Caco-2 (cell line): Measurements from ENCODE around the gene SSC4D. TPM values are rescaled to one million over a fixed set of nuclear protein-coding genes. Genes with fewer than 3 reads are reported as not detected.
"Not testable (repeated sequence)": the region's sequence is repeated elsewhere in the genome, so short reads cannot be mapped to it uniquely, and the experiment has no call there.

Experiments used
- BruUV-seq: library from RNA; stranded (reverse); fragments of 400-500 nt; replicated peaks from 2 replicates; lab custom pipeline; 2021; lab: Mats Ljungman, UMichigan
- CTCF ChIA-PET: fragments of 300-600 bp; sonication (Branson Sonifier 250); formaldehyde crosslinking; loops from one replicate; lab custom pipeline; 2022; ENCODE audit warnings: antibody characterized with exemption; lab: Charles Lee
- POLR2A ChIA-PET: fragments of 300-600 bp; sonication (Branson Sonifier 250); formaldehyde crosslinking; loops from one replicate; lab custom pipeline; 2022; ENCODE audit warnings: antibody characterized with exemption; lab: Charles Lee
- DNase-seq, 2 experiments: peaks; one replicate each; pipeline versions ENCODE4 v3.0.0 to v3.0.0-alpha.2; 2020 to 2022
- H3K27me3 ChIP-seq: replicated peaks from 2 replicates; pipeline ENCODE4 v1.6.0; 2011; ENCODE audit warnings: low read length; ENCODE audit not compliant: control insufficient read depth, insufficient read depth
- H3K36me3 ChIP-seq: 2 replicates; pipeline ENCODE4 v1.5.1; 2011; ENCODE audit warnings: low read length; ENCODE audit not compliant: control insufficient read depth, insufficient read depth
- H3K4me1 ChIP-seq: fragments of 250-450 bp; sonication (Bioruptor Pico); 2 replicates; pipeline ENCODE4 v1.5.1; 2020; ENCODE audit warnings: mild to moderate bottlenecking
- H3K4me3 ChIP-seq: 2 replicates; pipeline ENCODE4 v1.5.1; 2011; ENCODE audit warnings: low read depth, mild to moderate bottlenecking, control low read depth, low read length
- H3K9me3 ChIP-seq: fragments of 250-450 bp; sonication (Bioruptor Pico); 2 replicates; pipeline ENCODE4 v1.5.1; 2020; ENCODE audit warnings: mild to moderate bottlenecking, moderate library complexity
- H3K27ac Mint-ChIP-seq: one replicate; pipeline ENCODE4 v1.8.0; 2022; ENCODE audit warnings: mixed read lengths; ENCODE audit not compliant: unreplicated experiment
- H3K27me3 Mint-ChIP-seq: one replicate; pipeline ENCODE4 v1.8.0; 2022; ENCODE audit warnings: mixed read lengths; ENCODE audit not compliant: insufficient read depth, unreplicated experiment
- H3K36me3 Mint-ChIP-seq: one replicate; pipeline ENCODE4 v1.8.0; 2022; ENCODE audit warnings: mild to moderate bottlenecking, mixed read lengths; ENCODE audit not compliant: insufficient read depth, unreplicated experiment
- H3K4me1 Mint-ChIP-seq: one replicate; pipeline ENCODE4 v1.8.0; 2022; ENCODE audit warnings: low read depth, mixed read lengths; ENCODE audit not compliant: unreplicated experiment
- H3K4me3 Mint-ChIP-seq: one replicate; pipeline ENCODE4 v1.8.0; 2022; ENCODE audit warnings: mild to moderate bottlenecking, moderate library complexity, mixed read lengths; ENCODE audit not compliant: unreplicated experiment
- H3K9me3 Mint-ChIP-seq: one replicate; pipeline ENCODE4 v1.8.0; 2022; ENCODE audit warnings: mixed read lengths; ENCODE audit not compliant: unreplicated experiment
- intact Hi-C: fragments of 100-400 bp; cut with micrococcal nuclease; formaldehyde crosslinking; loops from one replicate; pipeline ENCODE4 v1.10.0; 2022; ENCODE audit not compliant: unreplicated experiment
- total RNA-seq: library from RNA; stranded (reverse); gene quantifications from 2 replicates; pipeline ENCODE4 v1.2.3, GENCODE V29; 2022
- TF ChIP-seq, protein P1 (sequence below), 2 experiments: fragments of 200-600 bp in 1 of 2; IDR thresholded peaks; 1 replicate in 1 of 2; 2 replicates in 1 of 2; pipeline versions ENCODE4 v1.5.1 to v1.8.0; 2011 to 2022; ENCODE audit warnings: antibody characterized with exemption in 1 of 2, control low read depth in 1 of 2, inconsistent platforms in 1 of 2, low read depth in 1 of 2, low read length in 1 of 2, mild to moderate bottlenecking in 1 of 2, moderate library complexity in 1 of 2; ENCODE audit not compliant: insufficient read depth in 1 of 2, severe bottlenecking in 1 of 2, unreplicated experiment in 1 of 2

SSC4D gene
- total RNA-seq, 1 experiment from 2014 or later, result 1.6 TPM

DNA sequence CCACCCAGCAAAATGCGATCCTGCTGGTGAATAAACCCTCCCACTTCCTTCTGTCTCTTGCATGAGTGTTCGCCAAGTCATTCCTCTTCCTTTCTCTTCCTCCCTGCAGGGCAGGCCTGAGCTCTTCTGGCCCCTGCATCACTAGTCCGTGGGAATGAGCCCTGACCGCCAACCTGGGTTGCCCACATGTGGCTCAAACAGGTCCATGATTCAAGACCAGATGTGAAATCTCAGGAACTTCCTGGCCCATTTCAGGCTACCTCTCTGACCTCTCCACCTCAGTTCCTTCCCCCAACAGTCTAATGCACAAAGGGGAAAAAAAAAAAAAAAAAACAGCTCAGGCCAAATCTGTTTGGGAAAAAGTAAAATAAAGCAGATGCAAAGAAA, 45.3 kb downstream of the SSC4D start:
- intact Hi-C loops, result loop anchor here (1.0 kb wide), 1 partner anchor 24 kb away; no protein-coding TSS in a partner anchor
- no peak overlapping the region for H3K4me3 Mint-ChIP-seq
- H3K4me1 Mint-ChIP-seq, result peaks cover 7% of the 10 kb centered on the region
- Histone ChIP-seq H3K4me1 (peaks cover 15% of the 10 kb centered on the region), H3K9me3 (no peaks in the 10 kb centered on the region), H3K36me3 (no peaks in the 10 kb centered on the region), H3K27me3 (no peaks in the 10 kb centered on the region), H3K4me3 (no peak overlapping the region)
- H3K9me3 Mint-ChIP-seq, result no peaks in the 10 kb centered on the region
- H3K27ac Mint-ChIP-seq, result peak overlapping the region; percentile 2
- ChIA-PET CTCF (interaction anchor here (0.7 kb wide), 1 partner anchor 906 kb away, joined by 3 read pairs; no protein-coding TSS in a partner anchor), POLR2A (interaction anchor here (0.6 kb wide), 2 partner anchors 46 to 293 kb away, joined by 4 to 9 read pairs; no protein-coding TSS in a partner anchor)
- peaks cover 4% of the 10 kb centered on the region for H3K36me3 Mint-ChIP-seq
- no peak for DNase-seq
- no peaks in the 10 kb centered on the region for H3K27me3 Mint-ChIP-seq
- no TSS peak for BruUV-seq
- TF ChIP-seq, protein P1, sequence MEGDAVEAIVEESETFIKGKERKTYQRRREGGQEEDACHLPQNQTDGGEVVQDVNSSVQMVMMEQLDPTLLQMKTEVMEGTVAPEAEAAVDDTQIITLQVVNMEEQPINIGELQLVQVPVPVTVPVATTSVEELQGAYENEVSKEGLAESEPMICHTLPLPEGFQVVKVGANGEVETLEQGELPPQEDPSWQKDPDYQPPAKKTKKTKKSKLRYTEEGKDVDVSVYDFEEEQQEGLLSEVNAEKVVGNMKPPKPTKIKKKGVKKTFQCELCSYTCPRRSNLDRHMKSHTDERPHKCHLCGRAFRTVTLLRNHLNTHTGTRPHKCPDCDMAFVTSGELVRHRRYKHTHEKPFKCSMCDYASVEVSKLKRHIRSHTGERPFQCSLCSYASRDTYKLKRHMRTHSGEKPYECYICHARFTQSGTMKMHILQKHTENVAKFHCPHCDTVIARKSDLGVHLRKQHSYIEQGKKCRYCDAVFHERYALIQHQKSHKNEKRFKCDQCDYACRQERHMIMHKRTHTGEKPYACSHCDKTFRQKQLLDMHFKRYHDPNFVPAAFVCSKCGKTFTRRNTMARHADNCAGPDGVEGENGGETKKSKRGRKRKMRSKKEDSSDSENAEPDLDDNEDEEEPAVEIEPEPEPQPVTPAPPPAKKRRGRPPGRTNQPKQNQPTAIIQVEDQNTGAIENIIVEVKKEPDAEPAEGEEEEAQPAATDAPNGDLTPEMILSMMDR (IDR thresholded peaks at IDR 0.05; ENCODE audit: insufficient read depth in 1 of 2, low read depth in 1 of 2, low read length in 1 of 2, severe bottlenecking in 1 of 2, unreplicated experiment in 1 of 2), result no peak

DNA sequence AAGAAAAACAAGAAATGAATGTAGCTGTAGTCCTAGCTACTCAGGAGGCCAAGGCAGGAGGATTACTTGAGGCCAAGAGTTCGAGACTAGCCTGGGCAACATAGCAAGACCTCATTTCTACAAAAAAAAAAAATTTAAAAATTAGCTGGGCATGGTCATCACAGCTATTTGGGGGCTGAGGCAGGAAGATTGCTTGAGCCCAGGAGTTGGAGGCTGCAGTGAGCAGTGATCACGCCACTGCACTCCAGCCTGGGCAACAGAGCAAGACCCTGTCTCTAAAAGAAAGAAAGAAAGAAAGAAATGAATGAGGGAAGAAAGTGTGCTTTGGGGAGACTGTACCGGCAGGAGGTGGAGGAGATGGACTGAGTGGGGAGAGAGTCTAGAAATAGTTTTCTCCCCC, 45.7 kb downstream of the SSC4D start:
- H3K4me1 Mint-ChIP-seq, CTCF ChIA-PET, H3K4me3 ChIP-seq, H3K9me3 Mint-ChIP-seq, H3K27ac Mint-ChIP-seq, H3K27me3 ChIP-seq, H3K36me3 ChIP-seq, POLR2A ChIA-PET, DNase-seq, H3K36me3 Mint-ChIP-seq, BruUV-seq, H3K4me3 Mint-ChIP-seq, H3K27me3 Mint-ChIP-seq, H3K9me3 ChIP-seq: not testable (repeated sequence)
- H3K4me1 ChIP-seq, result peaks cover 15% of the 10 kb centered on the region
- intact Hi-C loops, result loop anchor here (1.0 kb wide), 1 partner anchor 25 kb away; no protein-coding TSS in a partner anchor

DNA sequence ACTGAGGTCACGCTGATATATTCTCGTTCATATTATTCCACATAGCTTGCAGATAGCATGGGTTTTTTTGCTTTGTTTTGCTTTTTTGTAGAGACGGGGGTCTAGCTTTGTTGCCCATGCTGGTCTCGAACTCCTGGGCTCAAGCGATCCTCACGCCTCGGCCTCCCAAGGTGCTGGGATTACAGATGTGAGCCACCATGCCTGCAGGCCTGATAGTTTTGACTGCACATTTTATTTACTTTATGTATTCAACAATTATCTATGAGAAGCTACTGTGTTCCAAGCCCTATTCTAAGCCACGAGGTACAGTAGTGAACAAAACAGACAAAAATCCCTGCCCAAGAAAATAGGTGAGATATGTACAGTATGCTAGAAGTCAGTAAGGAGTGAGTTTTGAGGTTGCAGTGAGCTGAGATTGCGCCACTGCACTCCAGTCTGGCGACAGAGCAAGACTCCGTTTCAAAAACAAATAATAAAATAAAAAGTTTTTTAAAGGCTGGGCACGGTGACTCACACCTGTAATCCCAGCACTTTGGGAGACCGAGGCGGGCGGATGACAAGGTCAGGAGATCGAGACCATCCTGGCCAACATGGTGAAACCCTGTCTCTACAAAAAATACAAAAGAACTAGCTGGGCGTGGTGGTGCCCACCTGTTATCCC, 49.4 kb downstream of the SSC4D start:
- H3K27ac Mint-ChIP-seq, result peak overlapping the region; percentile 89
- intact Hi-C loops, result loop anchor here (2.0 to 5.0 kb wide), 3 partner anchors 33 to 68 kb away; no protein-coding TSS in a partner anchor
- H3K9me3 Mint-ChIP-seq, result no peaks in the 10 kb centered on the region
- TF ChIP-seq, protein P1 (IDR thresholded peaks at IDR 0.05; ENCODE audit: insufficient read depth in 1 of 2, low read depth in 1 of 2, low read length in 1 of 2, severe bottlenecking in 1 of 2, unreplicated experiment in 1 of 2), result no peak
- BruUV-seq, result no TSS peak
- peak overlapping the region; percentile 87 for H3K4me3 Mint-ChIP-seq
- no peaks in the 10 kb centered on the region for H3K27me3 Mint-ChIP-seq
- H3K27me3 ChIP-seq, result no peaks in the 10 kb centered on the region
- H3K4me1 Mint-ChIP-seq, result peaks cover 7% of the 10 kb centered on the region
- H3K36me3 Mint-ChIP-seq, result peaks cover 44% of the 10 kb centered on the region
- no peak for DNase-seq
- peaks cover 24% of the 10 kb centered on the region for H3K4me1 ChIP-seq
- H3K36me3 ChIP-seq, result no peaks in the 10 kb centered on the region
- CTCF ChIA-PET, result interaction anchor here (0.7 to 1.5 kb wide), 5 partner anchors 9 to 66 kb away, joined by 3 to 6 read pairs (median 4); no protein-coding TSS in a partner anchor
- H3K4me3 ChIP-seq, result peak overlapping the region; percentile 61; the same call in 1 of the 2 replicates
- POLR2A ChIA-PET, result no interaction called here
- no peaks in the 10 kb centered on the region for H3K9me3 ChIP-seq
